Measurements from ENCODE around the gene PSME2.
"Not testable (repeated sequence)": the region's sequence is repeated elsewhere in the genome, so short reads cannot be mapped to it uniquely, and the experiment has no call there.

DNA sequence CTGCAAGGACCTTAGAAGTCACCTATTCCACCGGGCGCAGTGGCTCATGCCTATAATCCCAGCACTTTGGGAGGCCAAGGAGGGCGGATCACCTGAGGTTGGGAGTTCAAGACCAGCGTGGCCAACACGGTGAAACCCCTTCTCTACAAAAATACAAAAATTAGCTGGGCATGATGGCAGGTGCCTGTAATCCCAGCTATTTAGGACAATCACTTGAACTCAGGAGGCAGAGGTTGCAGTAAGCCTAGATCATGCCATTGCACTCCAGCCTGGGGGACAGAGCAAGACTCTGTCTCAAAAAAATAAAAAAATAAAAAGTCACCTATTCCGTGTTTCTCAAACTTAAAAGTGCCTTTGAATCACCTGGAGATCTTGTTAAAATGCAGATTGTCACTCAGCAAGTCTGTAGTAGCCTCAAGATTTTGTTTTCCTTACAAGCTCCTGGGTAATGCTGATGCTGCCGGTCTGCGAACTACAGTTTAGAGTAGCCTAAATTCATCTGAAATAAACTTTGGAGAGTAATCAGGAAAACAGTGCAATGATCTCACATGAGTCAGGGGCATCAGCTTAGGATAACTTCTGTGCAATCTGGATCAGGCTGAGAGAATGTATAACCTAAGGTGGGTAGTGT is 40.7 kb downstream of the PSME2 start:
- TF ChIP-seq POLR2A (IDR thresholded peaks at IDR 0.05; ENCODE audit: low read length); GATA1 (IDR thresholded peaks at IDR 0.05; ENCODE audit: low read depth, low read length): not testable (repeated sequence)
